ENCODE measurements around the gene SRC.

SRC gene

DNA sequence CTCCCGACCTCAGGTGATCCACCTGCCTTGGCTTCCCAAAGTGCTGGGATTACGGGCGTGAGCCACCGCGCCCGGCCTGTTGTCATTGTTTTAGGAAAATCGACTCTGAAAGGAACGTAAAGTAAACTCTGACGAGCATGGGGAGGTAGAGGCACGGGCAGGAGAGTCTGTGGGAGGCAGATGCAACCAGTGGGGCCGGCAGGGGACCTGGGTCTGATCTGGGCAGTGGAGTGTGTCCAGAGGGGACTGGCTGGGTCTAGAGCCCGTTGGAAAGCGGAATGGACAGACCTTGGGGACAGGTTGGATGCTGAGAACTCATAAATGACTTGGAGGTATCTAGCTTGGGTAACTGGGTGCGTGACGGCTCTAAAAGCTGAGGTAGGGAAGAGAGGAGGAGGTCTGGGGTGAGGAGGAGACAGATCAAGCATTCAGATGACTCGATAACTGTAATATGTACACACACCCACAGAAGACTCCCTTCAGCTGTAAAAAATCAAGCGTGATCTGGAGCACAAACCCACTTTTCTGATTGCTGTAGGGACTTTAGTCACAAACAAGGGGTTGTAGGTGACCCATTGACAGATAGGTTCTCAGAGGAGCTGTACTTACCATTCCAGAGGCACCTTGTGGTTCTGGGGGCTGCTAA is 34.1 kb upstream of the SRC start:
- peaks cover 55 to 92% (median 68%) of the 10 kb centered on the region in 11 experiments for H3K36me3 ChIP-seq
- no peak overlapping the region for H3K4me3 ChIP-seq
- H3K4me2 ChIP-seq: no peak overlapping the region
- peaks cover 30 to 55% (median 42%) of the 10 kb centered on the region in 10 experiments for H3K4me1 ChIP-seq
- H3K27me3 ChIP-seq: no peaks in the 10 kb centered on the region
- TF ChIP-seq Cebpa-rat (IDR thresholded peaks at IDR 0.05): no peak
- H4K20me1 ChIP-seq: peaks cover 12 to 97% (median 75%) of the 10 kb centered on the region in 11 experiments; a peak in 20 of 22 replicates
- peak overlapping the region in 3 of 11 experiments; percentile 0 to 20 (median 12); a peak in 2 of 22 replicates for H3K27ac ChIP-seq
- H3K9ac ChIP-seq: peak overlapping the region in 2 of 11 experiments; percentile 2 to 28; a peak in 1 of 22 replicates
- H3K9me3 ChIP-seq (replicated peaks in 1 of 11): no peaks in the 10 kb centered on the region

DNA sequence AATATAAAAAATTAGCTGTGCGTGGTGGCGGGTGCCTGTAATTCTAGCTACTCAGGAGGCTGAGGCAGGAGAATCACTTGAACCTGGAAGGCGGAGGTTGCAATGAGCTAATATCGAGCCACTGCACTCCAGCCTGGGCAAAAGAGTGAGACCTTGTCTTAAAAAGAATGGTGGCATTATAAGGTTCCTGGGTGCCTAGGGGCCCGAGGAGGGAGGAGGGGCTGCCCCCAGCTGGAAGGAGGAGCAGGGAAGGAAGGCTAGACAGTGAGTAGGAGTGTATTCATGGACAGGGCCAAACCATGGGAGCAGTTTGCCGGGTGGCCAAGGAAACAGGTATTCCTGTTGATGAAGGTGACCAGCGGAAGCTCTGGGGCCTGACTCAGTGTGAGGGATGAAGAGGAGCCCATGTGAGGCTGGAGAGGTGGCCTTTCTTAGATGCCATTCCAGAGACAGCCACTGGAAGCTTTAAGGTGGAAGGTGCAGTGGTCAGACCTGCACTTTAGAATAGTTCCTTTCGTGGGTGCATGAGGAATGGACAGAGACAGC is 32.3 kb upstream of the SRC start:
- TF ChIP-seq Cebpa-rat (IDR thresholded peaks at IDR 0.05): no peak
- Histone ChIP-seq H3K4me1 (peaks cover 48 to 73% (median 53%) of the 10 kb centered on the region in 10 experiments), H4K20me1 (peaks cover 9 to 94% (median 62%) of the 10 kb centered on the region in 11 experiments; a peak in 19 of 22 replicates), H3K9me3 (replicated peaks in 1 of 11) (no peaks in the 10 kb centered on the region), H3K36me3 (peaks cover 48 to 89% (median 62%) of the 10 kb centered on the region in 11 experiments), H3K27ac (peak overlapping the region in 5 of 11 experiments; percentile 52 to 88 (median 84); a peak in 7 of 22 replicates), H3K4me2 (peak overlapping the region in 8 of 11 experiments; percentile 2 to 90 (median 87); a peak in 12 of 22 replicates), H3K9ac (peak overlapping the region in 5 of 11 experiments; percentile 46 to 78 (median 60); a peak in 4 of 22 replicates), H3K27me3 (no peaks in the 10 kb centered on the region), H3K4me3 (no peak overlapping the region)

DNA sequence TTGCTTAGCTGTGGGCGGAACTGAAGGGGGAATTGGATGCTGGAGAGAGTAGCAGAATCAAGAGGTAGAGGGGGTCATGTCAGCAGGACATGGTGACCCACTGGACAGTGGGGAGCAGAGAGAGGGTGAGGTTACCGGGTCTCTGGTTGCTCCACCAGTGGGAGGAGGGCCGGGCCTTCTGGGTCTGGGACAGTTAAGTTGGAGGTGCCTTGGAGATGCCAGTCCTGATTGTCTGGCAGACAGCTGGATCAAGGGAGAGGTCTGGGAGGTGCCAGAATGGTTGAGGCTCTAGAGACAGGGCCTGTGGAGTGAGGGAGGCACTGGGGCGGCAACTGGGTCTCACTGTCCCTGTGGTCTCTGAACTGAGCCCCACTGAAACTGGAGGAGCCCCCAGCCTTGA is 31.8 kb upstream of the SRC start:
- Histone ChIP-seq H3K4me1 (peaks cover 49 to 78% (median 57%) of the 10 kb centered on the region in 10 experiments), H4K20me1 (peaks cover 9 to 90% (median 58%) of the 10 kb centered on the region in 11 experiments; a peak in 19 of 22 replicates), H3K27ac (peak overlapping the region; percentile 11 to 88 (median 77); a peak in 19 of 22 replicates), H3K9ac (peak overlapping the region in 9 of 11 experiments; percentile 40 to 78 (median 60); a peak in 11 of 22 replicates), H3K4me3 (no peak overlapping the region), H3K9me3 (replicated peaks in 1 of 11) (no peaks in the 10 kb centered on the region), H3K27me3 (no peaks in the 10 kb centered on the region), H3K4me2 (peak overlapping the region; percentile 2 to 90 (median 87); a peak in 18 of 22 replicates), H3K36me3 (peaks cover 43 to 84% (median 58%) of the 10 kb centered on the region in 11 experiments)
- no peak for TF ChIP-seq Cebpa-rat (IDR thresholded peaks at IDR 0.05)

DNA sequence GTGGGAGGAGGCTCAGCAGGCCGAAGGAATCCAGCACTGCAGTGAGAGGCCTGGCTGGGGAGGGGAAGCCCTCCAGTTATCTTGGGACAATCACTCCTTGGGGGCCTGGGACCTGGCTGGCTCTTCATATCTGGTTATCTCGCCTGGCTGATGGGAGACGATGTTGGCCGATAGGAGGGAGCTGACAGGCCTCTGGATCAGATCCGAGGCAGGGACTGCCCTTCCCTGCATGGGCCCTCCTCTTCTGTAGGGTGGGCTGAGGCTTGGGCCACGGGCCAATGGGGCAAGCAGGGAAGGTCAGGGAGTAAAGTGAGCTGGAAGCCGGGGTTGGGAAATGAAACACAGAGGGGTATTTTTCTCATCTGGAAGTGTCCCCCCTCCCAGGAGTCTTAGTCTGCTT is 31.3 kb upstream of the SRC start:
- Histone ChIP-seq H3K27ac (peak overlapping the region; percentile 11 to 88 (median 77); a peak in 19 of 22 replicates), H4K20me1 (peaks cover 9 to 85% (median 53%) of the 10 kb centered on the region in 11 experiments; a peak in 19 of 22 replicates), H3K27me3 (no peaks in the 10 kb centered on the region), H3K36me3 (peaks cover 38 to 84% (median 52%) of the 10 kb centered on the region in 11 experiments), H3K9ac (peak overlapping the region in 10 of 11 experiments; percentile 40 to 78 (median 60); a peak in 15 of 22 replicates), H3K4me2 (peak overlapping the region; percentile 81 to 90 (median 87)), H3K4me3 (no peak overlapping the region), H3K9me3 (replicated peaks in 1 of 11) (no peaks in the 10 kb centered on the region), H3K4me1 (peaks cover 54 to 83% (median 63%) of the 10 kb centered on the region in 10 experiments)
- no peak for TF ChIP-seq Cebpa-rat (IDR thresholded peaks at IDR 0.05)

DNA sequence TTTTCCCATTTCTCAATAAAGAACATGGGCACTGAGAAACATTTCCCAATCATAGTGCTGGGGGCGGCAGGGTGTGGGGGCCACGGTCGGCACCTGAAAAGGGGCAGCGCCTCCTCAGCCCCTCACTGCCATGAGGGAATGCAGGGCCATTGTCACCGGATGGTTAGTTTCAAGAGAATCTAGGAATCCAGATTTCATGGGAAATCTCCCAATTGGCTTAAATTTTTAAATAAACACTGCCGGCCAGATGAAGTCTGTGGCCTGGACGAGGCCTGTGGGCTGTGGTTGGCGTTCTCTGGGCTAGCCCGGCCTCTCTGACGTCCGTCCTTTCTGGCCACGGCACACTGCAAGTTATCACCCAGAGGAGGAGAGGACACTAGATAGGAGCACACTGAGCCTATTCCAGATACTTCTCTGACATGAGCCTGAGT is 30.9 kb upstream of the SRC start:
- Histone ChIP-seq H3K27ac (peak overlapping the region in 10 of 11 experiments; percentile 52 to 88 (median 78); a peak in 19 of 22 replicates), H3K4me3 (no peak overlapping the region; a peak in 1 of 20 replicates), H3K27me3 (no peaks in the 10 kb centered on the region), H3K36me3 (peaks cover 34 to 81% (median 48%) of the 10 kb centered on the region in 11 experiments), H3K4me1 (peaks cover 58 to 87% (median 67%) of the 10 kb centered on the region in 10 experiments), H4K20me1 (peaks cover 9 to 80% (median 49%) of the 10 kb centered on the region in 11 experiments; a peak in 19 of 22 replicates), H3K9me3 (replicated peaks in 1 of 11) (no peaks in the 10 kb centered on the region), H3K9ac (peak overlapping the region; percentile 40 to 78 (median 60); a peak in 17 of 22 replicates), H3K4me2 (peak overlapping the region; percentile 81 to 90 (median 87))
- TF ChIP-seq Cebpa-rat (IDR thresholded peaks at IDR 0.05): no peak

DNA sequence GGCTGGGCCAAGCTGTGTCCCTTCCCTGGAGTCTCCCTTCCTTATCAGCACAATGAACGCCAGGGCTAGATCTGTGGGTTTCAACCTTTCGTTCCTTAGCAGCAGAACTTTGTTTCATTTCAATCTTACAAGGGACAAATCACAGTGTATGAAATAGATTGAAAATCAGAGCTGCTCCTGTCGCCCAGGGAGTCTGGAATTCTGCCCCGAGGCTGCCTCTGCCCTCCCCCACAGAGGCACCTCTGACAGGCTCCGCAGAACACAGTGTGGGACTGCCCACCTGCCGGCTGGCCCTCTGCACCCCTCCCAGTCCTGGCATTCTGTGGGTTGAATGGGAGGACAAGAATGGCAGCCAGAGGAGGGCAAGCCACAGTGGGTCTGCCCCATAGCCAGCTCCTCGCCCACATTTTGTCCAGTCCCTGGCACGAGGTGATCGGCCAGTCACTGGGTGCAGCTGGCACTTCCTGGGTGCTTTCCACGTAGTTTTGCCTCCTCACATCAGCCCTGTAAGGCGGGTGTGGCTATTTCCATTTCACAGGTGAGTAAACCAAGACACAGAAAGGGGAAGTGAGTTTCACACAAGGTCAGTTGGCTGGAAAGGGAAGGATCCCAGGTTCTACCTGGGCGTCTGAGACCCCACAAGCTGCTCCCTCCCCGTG is 30.4 kb upstream of the SRC start:
- Histone ChIP-seq H3K36me3 (peaks cover 28 to 76% (median 43%) of the 10 kb centered on the region in 11 experiments), H3K4me2 (peak overlapping the region; percentile 81 to 90 (median 87)), H3K27ac (peak overlapping the region; percentile 52 to 88 (median 77)), H3K4me3 (peak overlapping the region in 5 of 10 experiments; percentile 7 to 23 (median 13); a peak in 4 of 20 replicates), H3K27me3 (no peaks in the 10 kb centered on the region), H3K9me3 (replicated peaks in 1 of 11) (no peaks in the 10 kb centered on the region), H3K9ac (peak overlapping the region; percentile 40 to 78 (median 60); a peak in 19 of 22 replicates), H3K4me1 (peaks cover 64 to 92% (median 72%) of the 10 kb centered on the region in 10 experiments), H4K20me1 (peaks cover 9 to 75% (median 43%) of the 10 kb centered on the region in 11 experiments; a peak in 19 of 22 replicates)
- TF ChIP-seq Cebpa-rat (IDR thresholded peaks at IDR 0.05): no peak

DNA sequence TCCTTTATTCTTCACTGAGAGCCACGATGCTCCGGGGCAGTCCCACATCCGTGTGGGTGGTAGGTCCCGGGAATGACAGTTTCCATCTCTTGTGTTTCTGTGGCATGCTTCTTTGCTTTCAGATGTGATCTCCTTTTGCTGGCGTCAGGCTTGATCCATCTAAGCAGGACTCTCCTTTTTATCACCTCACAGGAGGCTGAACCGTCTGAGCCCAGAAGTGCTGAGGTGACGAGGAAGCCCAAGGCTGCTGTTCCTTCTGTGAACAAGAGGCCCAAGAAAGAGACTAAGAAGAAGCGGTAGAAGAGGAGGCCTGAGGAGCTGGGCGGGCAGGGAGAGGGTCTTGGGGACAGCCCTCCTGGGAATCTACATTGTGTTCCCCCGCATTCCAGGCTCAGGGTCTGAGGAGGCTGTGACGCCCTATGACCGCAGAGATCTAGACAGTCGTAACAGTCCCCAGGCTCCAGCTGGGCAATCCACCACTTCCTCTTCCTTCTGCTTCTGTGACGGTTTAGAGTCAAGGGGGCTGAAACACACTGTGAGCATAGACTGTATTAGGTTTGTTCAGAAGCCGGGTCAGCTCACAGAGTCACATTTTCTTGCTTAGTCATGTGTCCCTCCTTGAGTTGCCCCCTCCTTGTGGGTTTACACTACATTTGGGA is 29.7 kb upstream of the SRC start:
- H3K9ac ChIP-seq: peak overlapping the region; percentile 0 to 78 (median 60); a peak in 19 of 22 replicates
- no peaks in the 10 kb centered on the region for H3K27me3 ChIP-seq
- peak overlapping the region; percentile 81 to 90 (median 87) for H3K4me2 ChIP-seq
- H3K4me1 ChIP-seq: peaks cover 70 to 94% (median 78%) of the 10 kb centered on the region in 10 experiments
- H3K36me3 ChIP-seq: peaks cover 23 to 69% (median 36%) of the 10 kb centered on the region in 11 experiments; a peak in 21 of 22 replicates
- H4K20me1 ChIP-seq: peaks cover 9 to 68% (median 36%) of the 10 kb centered on the region in 11 experiments; a peak in 18 of 22 replicates
- peak overlapping the region; percentile 52 to 88 (median 77) for H3K27ac ChIP-seq
- no peaks in the 10 kb centered on the region for H3K9me3 ChIP-seq (replicated peaks in 1 of 11)
- peak overlapping the region in 6 of 10 experiments; percentile 7 to 36 (median 14); a peak in 6 of 20 replicates for H3K4me3 ChIP-seq
- TF ChIP-seq Cebpa-rat (IDR thresholded peaks at IDR 0.05): no peak

DNA sequence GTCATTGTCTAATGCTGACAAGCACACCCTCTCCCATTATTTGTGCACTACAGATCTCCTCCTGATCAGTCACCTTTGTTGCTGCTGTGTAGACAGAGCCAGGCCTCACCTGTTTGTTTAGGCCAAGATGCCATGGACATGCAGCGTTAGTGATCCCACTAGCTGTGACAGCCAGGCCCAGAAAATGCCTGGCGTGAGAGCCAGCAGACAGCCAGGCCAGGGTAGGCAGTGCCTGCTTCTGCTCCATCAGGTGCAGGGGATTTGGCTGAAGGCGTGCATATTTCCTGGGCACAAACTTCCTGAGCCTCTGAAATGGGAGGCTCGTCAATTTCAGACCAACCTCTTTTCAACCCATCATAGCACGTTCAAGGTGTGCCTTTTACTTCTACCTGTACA is 29.2 kb upstream of the SRC start:
- H3K4me3 ChIP-seq: peak overlapping the region in 2 of 10 experiments; percentile 8 to 36; a peak in 3 of 20 replicates
- peaks cover 9 to 63% (median 31%) of the 10 kb centered on the region in 11 experiments; a peak in 16 of 22 replicates for H4K20me1 ChIP-seq
- peak overlapping the region in 9 of 11 experiments; percentile 40 to 78 (median 61); a peak in 18 of 22 replicates for H3K9ac ChIP-seq
- H3K27me3 ChIP-seq: no peaks in the 10 kb centered on the region
- H3K9me3 ChIP-seq (replicated peaks in 1 of 11): no peaks in the 10 kb centered on the region
- no peak for TF ChIP-seq Cebpa-rat (IDR thresholded peaks at IDR 0.05)
- peaks cover 20 to 64% (median 32%) of the 10 kb centered on the region in 11 experiments; a peak in 20 of 22 replicates for H3K36me3 ChIP-seq
- peak overlapping the region; percentile 81 to 90 (median 87) for H3K4me2 ChIP-seq
- peaks cover 74 to 95% (median 81%) of the 10 kb centered on the region in 10 experiments for H3K4me1 ChIP-seq
- peak overlapping the region in 10 of 11 experiments; percentile 52 to 88 (median 78); a peak in 20 of 22 replicates for H3K27ac ChIP-seq

All from BLaER1 treated with 17β-estradiol and CSF1 and Interleukin-3, amounts not matched to agents 10 nM and 100 nM (cell line).